Measurements from ENCODE around the gene ZCCHC24.
A peak's percentile ranks its signal among the peaks of the same experiment; 100 is the strongest.

ZCCHC24 gene

GRCh38 chr10:79345241-79346011 lies 100.0 kb downstream of the ZCCHC24 start:
- Histone ChIP-seq H3K4me1 (ENCODE audit: insufficient read depth, poor library complexity, severe bottlenecking) (peaks cover 3% of the 10 kb centered on the region), H3K4me3 (ENCODE audit: severe bottlenecking) (no peak overlapping the region), H3K27me3 (ENCODE audit: insufficient read depth, poor library complexity, severe bottlenecking) (no peaks in the 10 kb centered on the region), H3K27ac (ENCODE audit: poor library complexity, severe bottlenecking) (no peak overlapping the region), H3K9me3 (ENCODE audit: severe bottlenecking) (no peaks in the 10 kb centered on the region), H3K36me3 (ENCODE audit: low read depth) (peaks cover 24% of the 10 kb centered on the region)
- DNase-seq (ENCODE audit: low spot score) (no peak), ATAC-seq (ENCODE audit: low read depth) (no peak)
- no peak for TF ChIP-seq CTCF (IDR thresholded peaks at IDR 0.05; ENCODE audit: poor library complexity, severe bottlenecking)

- H3K4me3 ChIP-seq (ENCODE audit: severe bottlenecking), result no peak overlapping the region
- H3K27ac ChIP-seq (ENCODE audit: poor library complexity, severe bottlenecking), result no peak overlapping the region
- H3K4me1 ChIP-seq (ENCODE audit: insufficient read depth, poor library complexity, severe bottlenecking), result peaks cover 3% of the 10 kb centered on the region
- peak; percentile 18 for DNase-seq (ENCODE audit: low spot score)
- peaks cover 16% of the 10 kb centered on the region for H3K36me3 ChIP-seq (ENCODE audit: low read depth)
- no peak for ATAC-seq (ENCODE audit: low read depth)
- no peaks in the 10 kb centered on the region for H3K9me3 ChIP-seq (ENCODE audit: severe bottlenecking)
- H3K27me3 ChIP-seq (ENCODE audit: insufficient read depth, poor library complexity, severe bottlenecking), result no peaks in the 10 kb centered on the region
- no peak for TF ChIP-seq CTCF (IDR thresholded peaks at IDR 0.05; ENCODE audit: poor library complexity, severe bottlenecking)
These were observed 100.8 kb downstream of the ZCCHC24 start for GRCh38 chr10:79344502-79345195.

GRCh38 chr10:79342811-79343561 lies 102.4 kb downstream of the ZCCHC24 start:
- DNase-seq (ENCODE audit: low spot score) (peak; percentile 47), ATAC-seq (ENCODE audit: low read depth) (no peak)
- no peak for TF ChIP-seq CTCF (IDR thresholded peaks at IDR 0.05; ENCODE audit: poor library complexity, severe bottlenecking)
- H3K4me3 ChIP-seq (ENCODE audit: severe bottlenecking), result no peak overlapping the region
- no peaks in the 10 kb centered on the region for H3K4me1 ChIP-seq (ENCODE audit: insufficient read depth, poor library complexity, severe bottlenecking)
- no peaks in the 10 kb centered on the region; the same call in 1 of the 2 replicates for H3K36me3 ChIP-seq (ENCODE audit: low read depth)
- H3K27ac ChIP-seq (ENCODE audit: poor library complexity, severe bottlenecking), result no peak overlapping the region
- no peaks in the 10 kb centered on the region for H3K27me3 ChIP-seq (ENCODE audit: insufficient read depth, poor library complexity, severe bottlenecking)
- no peaks in the 10 kb centered on the region for H3K9me3 ChIP-seq (ENCODE audit: severe bottlenecking)

GRCh38 chr10:79342295-79342761 lies 103.1 kb downstream of the ZCCHC24 start:
- no peak for ATAC-seq (ENCODE audit: low read depth)
- TF ChIP-seq CTCF (IDR thresholded peaks at IDR 0.05; ENCODE audit: poor library complexity, severe bottlenecking), result no peak
- DNase-seq (ENCODE audit: low spot score), result peak; percentile 30
- H3K27me3 ChIP-seq (ENCODE audit: insufficient read depth, poor library complexity, severe bottlenecking), result no peaks in the 10 kb centered on the region
- H3K36me3 ChIP-seq (ENCODE audit: low read depth), result no peaks in the 10 kb centered on the region
- no peak overlapping the region for H3K4me3 ChIP-seq (ENCODE audit: severe bottlenecking)
- no peaks in the 10 kb centered on the region for H3K4me1 ChIP-seq (ENCODE audit: insufficient read depth, poor library complexity, severe bottlenecking)
- H3K9me3 ChIP-seq (ENCODE audit: severe bottlenecking), result no peaks in the 10 kb centered on the region
- H3K27ac ChIP-seq (ENCODE audit: poor library complexity, severe bottlenecking), result no peak overlapping the region

Measured in RWPE2 (cell line).